NCI-H146 (cell line): ENCODE data around the gene BPIFB6.

Experiments used
- DNase-seq: peaks from one replicate; lab custom pipeline; 2025; lab: John Stamatoyannopoulos, UW

The BPIFB6 gene, protein sequence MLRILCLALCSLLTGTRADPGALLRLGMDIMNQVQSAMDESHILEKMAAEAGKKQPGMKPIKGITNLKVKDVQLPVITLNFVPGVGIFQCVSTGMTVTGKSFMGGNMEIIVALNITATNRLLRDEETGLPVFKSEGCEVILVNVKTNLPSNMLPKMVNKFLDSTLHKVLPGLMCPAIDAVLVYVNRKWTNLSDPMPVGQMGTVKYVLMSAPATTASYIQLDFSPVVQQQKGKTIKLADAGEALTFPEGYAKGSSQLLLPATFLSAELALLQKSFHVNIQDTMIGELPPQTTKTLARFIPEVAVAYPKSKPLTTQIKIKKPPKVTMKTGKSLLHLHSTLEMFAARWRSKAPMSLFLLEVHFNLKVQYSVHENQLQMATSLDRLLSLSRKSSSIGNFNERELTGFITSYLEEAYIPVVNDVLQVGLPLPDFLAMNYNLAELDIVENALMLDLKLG

DNA sequence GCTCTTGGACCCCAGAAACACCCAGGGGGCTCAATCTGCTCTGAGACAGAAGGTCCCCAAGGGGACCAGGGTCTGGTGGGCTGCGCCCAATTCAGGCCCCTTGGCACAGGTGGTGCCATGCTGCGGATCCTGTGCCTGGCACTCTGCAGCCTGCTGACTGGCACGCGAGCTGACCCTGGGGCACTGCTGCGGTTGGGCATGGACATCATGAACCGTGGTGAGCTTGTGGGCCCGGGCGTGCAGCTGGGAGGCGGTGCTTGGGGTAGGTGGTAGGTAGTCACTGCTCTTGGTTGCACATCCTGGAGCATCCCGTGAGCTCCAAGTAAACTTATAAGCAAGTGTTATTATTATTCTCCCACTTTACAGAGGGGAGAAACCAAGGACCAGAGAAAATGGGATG lies at the start of gene BPIFB6:
BPIFB6 (plus strand) TSS at position 118 of the 400 bp plus-strand sequence; CDS start at position 118, 0 bp downstream.
- DNase-seq = no peak

DNA sequence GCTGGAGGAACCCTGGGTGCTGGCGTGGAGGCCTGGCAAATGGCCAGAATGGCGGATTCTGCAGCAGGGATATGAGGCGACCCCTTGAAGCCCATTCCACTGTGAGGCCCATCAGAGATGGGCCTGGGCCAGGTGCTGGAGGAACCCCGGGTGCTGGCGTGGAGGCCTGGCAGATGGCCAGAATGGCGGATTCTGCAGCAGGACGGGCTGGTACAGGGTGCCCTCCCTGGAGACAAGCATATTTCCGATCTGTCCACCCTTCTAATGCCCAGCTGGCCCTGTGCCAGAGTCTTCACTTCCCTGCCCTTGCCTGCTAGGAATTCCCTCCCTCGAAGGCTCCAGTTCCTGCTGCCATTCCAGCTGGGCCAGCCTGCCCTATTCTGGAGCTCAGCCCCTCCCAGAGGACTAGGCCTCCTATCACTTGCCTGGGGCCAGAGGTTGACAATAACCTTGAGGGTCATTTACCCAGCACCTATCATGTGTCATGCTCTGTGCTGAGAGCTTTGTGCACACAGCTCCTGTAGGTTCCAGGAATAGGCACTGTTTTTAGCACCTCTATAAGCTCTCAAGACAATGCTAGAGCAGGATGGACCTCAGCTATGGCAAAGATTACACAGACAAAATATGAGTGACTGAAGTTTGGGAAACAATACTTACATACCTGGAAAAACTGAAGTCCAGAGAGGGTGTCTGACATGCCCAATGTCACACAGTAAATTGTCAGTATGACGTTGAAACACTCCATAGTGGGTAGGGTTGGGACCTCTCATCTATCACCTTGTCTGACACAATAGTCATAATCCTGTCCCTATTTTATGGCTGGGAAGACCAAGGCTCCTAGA lies 48.6 kb upstream of the BPIFB6 start:
- peak; percentile 36 for DNase-seq

DNA sequence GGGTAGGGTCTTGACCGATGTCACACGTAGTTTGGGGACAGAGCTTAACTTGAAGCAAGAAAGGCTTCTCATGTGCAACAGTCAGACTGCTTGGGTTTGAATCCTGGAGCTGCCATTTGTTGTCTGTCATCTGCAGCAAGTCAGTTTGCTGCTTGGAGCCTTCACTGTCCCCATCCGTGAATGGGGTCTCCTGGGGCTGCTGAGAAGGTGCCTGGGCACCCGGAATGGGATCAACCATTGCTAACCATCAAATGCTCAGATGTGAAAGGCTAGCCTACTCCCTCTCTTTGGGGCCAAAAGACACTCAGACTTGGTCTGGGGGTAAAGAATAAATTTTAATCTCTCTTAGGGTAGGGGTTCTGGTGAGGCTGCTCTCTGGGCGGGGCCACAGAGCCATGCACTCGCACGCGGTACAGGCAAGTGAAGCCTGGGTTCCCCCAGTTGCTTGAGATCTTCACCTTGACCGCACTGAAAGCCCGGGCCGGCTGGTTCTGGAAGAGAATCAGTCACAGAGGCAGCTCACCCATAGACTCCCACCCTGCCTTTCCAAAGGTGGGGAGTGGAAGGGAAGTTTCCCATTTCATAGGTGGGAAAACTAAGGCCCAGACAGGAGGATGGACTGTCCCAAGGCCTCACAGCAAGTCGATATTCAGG lies 47.9 kb upstream of the BPIFB6 start:
- DNase-seq = no peak

DNA sequence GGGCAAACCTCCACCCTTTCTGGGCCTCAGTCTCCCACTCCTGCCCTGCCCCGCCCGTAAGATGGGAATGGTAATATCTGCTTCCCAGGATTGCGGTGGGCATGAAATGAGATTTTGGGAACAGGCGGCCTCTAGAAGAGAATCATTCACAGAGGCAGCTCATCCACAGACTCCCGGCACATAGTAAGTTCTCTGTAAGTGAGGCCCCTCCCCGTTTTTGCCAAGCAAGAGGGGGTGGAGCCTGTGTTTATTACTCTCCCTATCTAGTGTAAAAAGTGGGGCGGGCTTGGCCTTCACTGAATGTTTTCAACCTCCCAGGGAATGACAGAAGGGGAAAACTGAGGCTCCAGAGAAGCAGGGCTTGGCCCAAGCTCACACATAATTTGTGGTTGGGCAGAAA lies 47.3 kb upstream of the BPIFB6 start:
- no peak for DNase-seq

DNA sequence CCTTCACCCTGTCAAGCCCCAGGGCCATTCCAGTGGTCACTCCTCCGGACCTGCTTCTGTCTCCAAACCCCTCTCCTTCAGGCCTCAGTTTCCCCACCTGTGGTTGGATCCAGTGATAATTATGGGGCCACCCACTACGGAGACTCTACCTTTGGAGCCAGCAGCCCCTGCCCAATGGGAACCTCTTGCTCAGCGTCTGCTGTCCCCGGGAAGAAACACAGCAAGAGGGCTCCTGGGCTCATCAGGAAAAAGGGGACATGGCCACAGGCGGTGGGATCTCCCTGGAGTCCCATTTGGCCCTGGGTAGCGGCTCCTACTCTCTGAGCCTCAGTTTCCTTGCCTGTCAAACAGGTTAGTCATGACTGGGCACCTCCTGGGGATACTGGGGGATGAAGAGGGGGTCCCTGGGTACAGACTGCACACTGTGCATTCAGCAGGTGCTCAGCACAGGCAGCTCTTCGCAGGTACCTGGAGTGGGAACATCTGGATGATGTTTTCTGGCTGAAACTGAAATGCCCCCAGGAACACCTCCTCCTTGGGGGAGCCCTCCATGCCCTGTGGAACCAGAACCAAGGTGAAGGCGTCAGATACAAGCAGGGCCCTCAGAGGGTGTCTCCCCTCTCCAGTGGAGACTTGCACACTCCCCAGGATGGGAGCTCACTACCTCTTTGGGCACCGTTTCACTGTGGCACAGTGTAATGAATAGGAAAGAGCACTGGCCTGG lies 46.7 kb upstream of the BPIFB6 start:
- DNase-seq = no peak

DNA sequence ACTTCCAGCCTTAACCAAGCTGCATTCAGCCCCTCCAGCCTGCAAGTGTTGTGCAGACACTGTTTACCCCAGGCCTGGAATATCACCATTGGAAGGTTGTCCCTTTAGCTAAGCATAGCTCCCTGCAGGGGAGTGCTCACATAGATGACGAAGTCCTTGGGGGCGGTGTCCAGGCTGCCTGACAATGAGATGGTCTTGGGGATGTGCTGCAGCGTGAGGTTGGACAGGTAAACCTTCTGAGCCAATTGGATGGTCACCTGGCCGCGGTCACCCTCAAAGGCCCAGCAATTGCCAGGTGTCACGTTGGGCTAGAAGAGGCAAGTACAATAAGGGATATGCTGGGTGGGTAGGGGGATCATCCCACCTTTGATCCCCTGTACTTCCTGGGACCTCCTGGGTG lies 45.9 kb upstream of the BPIFB6 start:
- DNase-seq = no peak

DNA sequence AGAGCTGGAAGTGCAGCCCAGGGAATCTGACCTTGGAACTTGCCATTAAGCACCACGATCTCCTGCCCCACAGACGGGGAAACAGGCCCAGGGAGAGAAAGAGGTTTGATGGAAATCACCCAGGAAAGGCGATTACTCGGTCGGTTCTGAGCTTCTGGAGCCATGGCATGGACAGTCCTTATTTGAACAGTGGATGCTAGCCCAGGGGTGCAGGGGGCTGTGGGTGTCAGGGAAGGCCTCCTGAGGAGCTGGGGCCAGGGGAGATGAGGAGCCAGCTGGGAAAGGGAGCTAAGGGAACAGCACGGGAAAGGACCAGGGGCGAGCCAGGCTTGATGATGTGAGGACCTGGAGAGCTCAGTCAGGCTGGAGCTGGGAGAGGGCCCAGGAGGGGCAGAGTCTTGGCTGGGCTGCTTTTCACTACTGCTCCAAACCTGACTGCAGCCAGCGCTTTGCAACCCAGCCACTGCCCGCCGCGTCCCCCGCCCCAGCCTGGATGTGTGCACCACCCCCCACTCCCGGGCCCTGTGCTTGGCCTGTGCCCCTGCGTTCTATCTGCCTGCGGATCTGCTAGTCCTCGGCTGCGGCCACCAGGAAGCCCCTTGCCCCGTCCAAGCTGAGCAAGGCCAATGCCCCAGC lies 45.0 kb upstream of the BPIFB6 start:
- no peak for DNase-seq

DNA sequence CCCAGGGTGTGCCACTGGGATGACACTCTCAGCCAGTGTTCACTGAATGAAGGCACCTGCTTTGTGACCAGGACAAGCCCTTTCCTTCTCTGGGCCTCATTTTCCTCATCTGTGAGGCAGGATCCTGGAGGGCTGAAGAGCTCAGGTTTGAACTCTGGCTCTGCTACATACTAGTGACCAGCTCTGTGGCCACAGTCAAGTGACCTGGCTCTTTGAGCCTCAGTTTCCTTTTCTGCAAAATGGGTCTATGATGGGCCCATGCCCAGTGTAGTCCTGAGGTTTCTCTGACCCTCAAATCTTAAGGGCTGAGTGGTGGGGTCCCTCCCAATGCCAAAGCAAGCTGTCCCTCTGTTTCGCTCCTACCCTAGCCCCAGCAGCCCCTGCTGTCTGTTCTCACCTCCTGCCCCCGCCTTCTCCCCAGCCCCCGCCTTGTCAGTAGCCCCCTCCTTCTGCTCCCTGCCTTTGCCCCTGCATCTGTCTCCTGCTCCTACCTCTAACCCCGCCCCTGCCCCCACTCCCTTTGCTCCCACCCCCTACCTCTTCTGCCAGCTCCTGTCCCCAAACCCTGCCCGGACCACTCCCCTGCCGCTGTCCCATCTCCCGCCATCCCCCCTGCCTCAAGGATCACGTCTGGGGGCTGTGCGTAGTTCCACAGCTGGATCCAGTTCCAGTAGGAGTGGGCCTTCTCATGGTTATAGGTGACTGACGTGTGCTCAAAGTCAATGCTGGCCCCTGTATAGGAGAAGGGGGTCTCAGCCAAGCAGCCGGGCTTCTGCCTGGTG lies 44.2 kb upstream of the BPIFB6 start:
- no peak for DNase-seq

DNA sequence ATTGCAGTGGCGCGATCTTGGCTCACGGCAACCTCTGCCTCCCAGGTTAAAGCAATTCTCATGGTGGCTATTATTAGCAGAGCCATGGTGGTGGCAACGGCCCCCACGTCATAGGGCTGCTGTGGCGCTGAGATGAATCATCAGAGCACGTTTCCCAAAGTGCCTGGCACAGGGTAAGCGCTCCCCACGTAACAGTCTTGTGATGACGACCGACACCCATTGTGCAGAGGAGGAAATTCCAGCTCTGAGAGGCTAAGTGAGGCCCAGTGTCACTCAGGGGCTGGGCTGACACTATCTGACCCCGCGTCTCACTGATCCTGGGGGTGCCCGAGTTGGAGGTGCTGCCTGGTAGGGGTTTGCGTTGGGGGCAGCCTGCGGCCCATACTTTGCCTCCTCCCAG lies 43.4 kb upstream of the BPIFB6 start:
- DNase-seq = no peak

DNA sequence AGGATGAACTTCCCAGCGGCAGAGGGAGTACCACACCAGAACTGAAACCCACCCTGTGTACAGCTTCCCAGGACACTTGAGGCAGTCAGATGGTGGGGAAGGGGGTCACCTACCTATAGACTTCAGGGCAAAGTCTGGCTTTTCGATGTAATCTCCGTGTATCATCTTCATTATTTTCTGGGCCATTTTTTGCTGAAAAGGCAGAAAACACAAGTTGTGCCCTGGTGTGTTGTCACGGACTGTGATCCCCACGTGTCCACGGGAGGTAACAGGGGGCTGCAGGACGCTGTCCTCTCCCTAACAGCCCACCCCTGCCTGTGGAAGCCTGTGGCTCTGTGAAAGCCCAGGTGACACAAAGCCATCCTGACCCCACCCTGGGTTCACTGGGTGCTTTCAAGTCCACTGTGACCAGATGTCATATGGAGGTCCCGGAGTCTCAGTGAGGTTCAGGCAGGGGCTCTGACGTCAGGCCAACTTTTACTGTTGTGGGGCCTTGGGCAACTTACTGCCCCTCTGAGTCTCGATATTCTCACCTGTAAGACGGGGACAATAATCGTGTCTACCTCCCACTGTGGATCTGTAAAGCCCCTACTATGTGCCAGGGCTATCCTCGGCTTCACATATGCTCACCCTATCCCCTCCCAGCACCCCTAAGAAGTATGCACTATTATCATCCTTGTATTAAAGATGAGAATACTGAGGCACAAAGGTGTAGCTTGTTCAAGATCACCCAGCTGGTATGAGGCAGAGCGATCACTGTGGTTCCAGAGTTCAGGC lies 41.8 kb upstream of the BPIFB6 start:
- DNase-seq = no peak

DNA sequence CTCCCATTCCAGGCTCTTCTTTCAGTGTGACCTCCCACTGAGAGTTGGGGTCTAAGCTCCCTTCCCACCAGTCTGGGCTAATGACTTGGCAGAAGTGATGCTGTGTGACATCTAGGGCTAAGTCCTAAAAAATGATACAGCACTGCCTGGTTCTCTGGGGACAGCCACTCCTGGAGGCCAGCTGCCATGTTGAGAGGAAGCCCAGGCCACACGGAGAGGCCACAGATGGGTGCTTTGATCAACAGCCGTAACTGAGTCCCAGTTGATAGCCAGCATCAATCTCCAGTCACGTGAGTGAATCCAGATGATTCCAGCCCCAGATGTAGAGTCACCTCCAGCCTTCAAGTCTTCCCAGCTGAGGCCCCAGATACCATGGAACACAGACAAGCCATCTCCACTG lies 41.0 kb upstream of the BPIFB6 start:
- DNase-seq = no peak

DNA sequence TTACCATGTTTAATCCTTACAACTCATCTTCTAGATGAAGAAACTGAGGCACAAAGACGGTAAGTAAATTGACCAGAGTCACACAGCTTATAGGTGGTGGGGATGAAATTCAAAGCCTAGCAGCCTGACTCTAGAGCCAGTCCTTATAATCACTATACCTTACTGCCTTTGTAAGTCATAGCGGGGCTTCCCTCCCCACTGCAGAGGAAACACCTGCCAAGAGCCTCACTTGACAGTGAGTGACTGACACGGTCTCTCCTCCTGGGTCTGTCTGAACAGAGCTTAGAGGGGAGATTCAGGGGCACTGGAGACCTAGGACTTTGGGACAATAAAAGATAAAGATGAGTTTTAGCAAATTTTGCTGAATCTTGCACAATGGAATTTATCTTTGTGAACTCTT lies 40.1 kb upstream of the BPIFB6 start:
- DNase-seq = no peak

DNA sequence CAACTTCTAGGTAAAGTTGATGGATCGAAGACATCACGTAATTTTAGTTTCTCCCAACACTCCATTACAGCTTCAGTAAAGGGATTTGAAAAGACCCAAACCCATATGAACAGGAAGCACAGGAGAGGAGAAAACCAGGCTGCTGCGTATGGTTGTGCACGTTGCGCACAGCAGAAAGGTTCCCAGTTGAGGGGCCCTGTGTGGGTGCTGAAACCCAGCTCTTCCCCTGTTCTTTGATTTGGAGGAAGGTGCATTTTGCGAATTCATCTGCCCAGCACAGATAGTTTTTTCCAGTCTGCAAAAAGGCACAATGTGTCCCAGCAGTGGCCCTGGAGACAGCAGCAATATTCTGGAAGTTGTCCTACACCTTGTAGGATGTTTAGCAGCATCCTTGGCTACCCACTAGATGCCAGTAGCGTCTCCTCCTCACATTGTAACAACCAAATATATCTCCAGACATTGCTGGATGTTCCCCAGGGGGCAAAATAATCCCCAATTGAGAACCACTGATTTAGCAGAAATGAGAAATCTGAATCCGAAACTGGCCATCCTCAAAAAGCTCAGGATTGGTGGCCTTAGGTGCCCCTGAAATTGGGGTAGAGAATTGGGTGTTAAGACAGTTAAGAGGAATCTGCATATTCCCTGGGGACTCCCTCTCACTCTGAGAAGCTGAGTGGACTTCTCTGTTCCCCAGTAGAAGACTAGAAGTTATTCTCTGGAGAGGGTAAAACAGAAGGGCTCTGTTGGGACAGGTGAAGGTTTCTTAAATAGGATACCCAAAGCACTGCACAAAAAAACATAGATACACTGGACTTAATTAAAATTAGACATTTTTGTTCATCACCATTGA lies 39.4 kb upstream of the BPIFB6 start:
- no peak for DNase-seq

DNA sequence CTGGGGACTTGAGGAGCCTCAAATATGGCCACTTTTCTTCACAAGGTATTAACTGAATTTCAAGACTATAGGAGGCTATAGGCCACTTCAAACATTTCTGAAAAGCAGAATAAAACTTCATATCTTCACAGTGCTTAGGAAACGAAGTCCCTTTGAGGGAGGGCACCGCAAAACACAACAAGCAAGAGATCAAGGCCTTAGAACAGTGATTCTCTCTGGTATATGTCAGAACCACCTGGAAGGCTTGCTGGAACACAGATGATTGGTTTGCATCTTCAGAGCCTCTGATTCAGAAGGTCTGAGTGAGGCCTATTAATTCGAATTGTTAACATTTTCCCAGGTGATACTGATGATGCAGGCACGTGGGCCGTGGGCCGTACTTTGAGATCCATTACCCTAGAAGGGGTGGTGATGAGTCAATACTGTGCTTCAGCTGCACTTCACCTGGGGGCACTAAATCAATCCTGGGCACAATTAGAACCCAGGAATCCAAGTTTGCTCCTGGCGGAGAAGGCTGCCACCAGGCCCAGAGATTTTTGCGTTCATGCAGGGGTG lies 37.9 kb upstream of the BPIFB6 start:
- no peak for DNase-seq

DNA sequence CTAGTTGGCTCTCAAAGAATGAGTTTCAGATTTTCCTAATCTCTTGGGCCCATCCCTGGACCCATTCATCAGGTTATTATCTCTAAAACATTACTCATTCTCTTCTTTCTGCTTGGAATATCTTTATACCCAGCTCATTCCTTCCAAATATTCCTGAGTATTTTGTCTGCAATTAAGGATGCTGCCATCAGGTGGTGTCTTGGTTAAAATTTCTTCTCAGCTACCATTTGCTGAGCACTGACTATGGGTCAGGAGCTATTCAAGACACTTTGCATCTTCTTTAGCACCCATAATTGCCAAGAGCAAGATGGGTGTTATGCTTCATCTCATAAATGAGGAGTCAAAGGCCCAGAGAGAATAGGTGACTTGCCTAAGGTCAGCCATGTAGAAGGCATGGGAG lies 35.6 kb upstream of the BPIFB6 start:
- no peak for DNase-seq

DNA sequence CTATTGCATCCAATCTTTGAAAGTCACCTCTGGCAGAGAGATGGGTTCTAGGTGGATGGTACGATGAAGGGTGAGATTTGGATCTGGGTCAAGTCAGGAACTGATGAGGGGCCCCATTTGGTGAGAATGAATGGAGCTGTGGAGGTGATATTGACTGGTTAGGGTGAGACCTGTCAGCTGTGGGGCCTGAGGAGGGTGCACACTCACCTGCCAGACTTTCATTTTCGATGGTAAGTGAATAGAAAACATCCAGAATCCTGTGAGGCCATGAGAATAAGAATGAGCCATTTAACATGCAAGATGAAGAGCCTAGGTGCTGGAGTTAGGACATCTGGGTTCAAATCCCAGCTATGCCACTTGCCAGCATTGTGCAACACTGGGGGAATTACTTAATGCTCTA lies 34.0 kb upstream of the BPIFB6 start:
- no peak for DNase-seq

DNA sequence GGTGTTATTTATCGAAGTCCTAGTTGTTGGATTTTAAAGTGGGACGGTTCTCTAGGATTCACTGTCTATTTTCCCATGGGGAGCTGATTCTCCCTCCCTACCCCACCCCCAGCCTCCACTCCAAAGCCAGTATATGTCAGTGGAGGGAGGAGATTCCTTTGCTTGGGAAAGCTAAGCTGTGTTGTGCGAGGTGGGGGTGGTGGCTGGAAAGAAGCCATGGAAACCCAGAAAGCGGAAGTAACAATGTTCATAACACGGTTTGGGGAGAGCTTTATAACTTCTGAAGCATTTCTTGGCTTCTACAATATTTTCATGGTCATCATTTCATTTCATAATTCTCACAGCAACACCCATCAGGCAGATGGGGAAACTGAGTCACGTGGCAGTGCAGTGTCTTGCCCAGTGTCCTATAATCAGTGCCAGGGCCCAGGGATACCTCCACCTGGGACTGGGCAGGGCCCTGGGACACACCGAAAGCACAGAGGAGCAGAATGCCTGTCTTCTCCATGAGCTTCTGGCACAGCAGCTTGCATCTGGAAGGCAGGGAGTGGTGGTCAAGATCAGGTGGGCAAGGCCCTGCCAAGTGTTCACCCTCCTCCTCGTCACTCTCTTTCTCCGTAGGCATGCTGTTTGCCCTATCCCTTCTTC lies 31.7 kb upstream of the BPIFB6 start:
- DNase-seq = no peak

DNA sequence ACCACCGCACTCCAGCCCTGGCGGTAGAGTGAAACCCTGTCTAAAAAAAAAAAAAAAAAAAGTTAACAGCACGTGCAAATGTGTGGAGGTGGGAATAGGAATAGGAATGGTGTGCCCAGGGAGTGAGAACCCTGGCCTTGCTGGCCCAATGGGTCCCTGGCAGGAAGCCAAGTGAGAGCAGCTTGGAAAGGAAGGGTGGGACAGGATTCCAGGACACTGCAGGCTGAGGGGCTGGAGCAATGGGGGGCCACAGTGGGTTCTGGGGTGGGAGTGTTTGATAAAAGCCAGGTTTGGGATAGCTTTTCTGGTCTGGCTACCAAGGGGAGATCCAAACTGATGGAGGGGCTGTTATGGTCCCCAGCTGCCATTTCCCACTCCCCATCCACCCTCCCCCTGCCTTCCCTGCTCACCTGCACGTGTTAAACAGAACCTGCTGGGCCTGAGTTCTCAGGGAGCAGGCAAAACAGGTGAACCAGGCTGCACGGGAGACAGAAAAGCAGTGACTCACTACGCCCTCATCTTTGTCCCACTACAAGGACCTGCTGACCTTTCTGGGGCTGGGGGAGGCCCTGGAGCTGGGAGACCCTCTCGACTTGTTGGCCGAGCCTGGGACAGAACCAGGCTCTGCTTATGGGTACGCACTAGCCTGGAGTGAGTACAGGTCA lies 30.5 kb upstream of the BPIFB6 start:
- DNase-seq = no peak
